ENCODE measurements around the gene FAP.

GRCh38 chr2:162233197-162233596 is 10.0 kb downstream of the FAP start:
- TF ChIP-seq CTCF (IDR thresholded peaks at IDR 0.05) = no peak
- no peak for TF ChIP-seq EP300 (IDR thresholded peaks at IDR 0.05; ENCODE audit: low read depth)
- no peak for TF ChIP-seq POLR2A (IDR thresholded peaks at IDR 0.05)
- no peak for TF ChIP-seq POLR2AphosphoS5 (IDR thresholded peaks at IDR 0.05)
